HepG2 (cell line): ENCODE results near the gene CAMSAP2. TPM values are rescaled to one million over a fixed set of nuclear protein-coding genes. Genes with fewer than 3 reads are reported as not detected.

Experiments used
- ATAC-seq: fragments of 200-7000 bp; cut with Tn5 transposase; 3 replicates; pipeline ENCODE4 v1.9.1; 2020; ENCODE audit warnings: mild to moderate bottlenecking, moderate library complexity
- BruUV-seq: library from RNA; stranded (reverse); fragments of 400-500 nt; replicated peaks from 2 replicates; lab custom pipeline; 2021; lab: Mats Ljungman, UMichigan
- CTCF ChIA-PET: fragments of 300-600 bp; formaldehyde crosslinking; extraction: SDS; loops from one replicate; lab custom pipeline; 2021; ENCODE audit warnings: low total read pairs, inconsistent platforms, low intra/inter-chr PET ratio; lab: Yijun Ruan, JAX
- POLR2A ChIA-PET: fragments of 350-600 bp; sonication (Branson Sonifier 250); formaldehyde crosslinking; loops from one replicate; lab custom pipeline; 2020; ENCODE audit warnings: antibody characterized with exemption, inconsistent platforms; lab: Yijun Ruan, JAX
- DNase-seq: peaks from one replicate; pipeline ENCODE4 v3.0.0-alpha.2; 2015; ENCODE audit warnings: low spot score
- FAIRE-seq: peaks from 3 replicates; lab custom pipeline; 2011; peaks lifted over from hg19 to GRCh38; lab: Jason Lieb, UNC
- H2AFZ ChIP-seq: one replicate; pipeline ENCODE4 v1.6.1; 2011; ENCODE audit warnings: low read length, inconsistent platforms
- H3K27ac ChIP-seq: fragments of 300-600 bp; 3 replicates; pipeline ENCODE4 v1.8.0; 2011; ENCODE audit warnings: mixed run types, mild to moderate bottlenecking, mixed read lengths, low read length, inconsistent platforms; ENCODE audit not compliant: insufficient read depth; ENCODE audit errors: extremely low read length
- H3K27me3 ChIP-seq, 2 experiments: fragments of 200-600 bp in 1 of 2; 2 replicates in 1 of 2; 3 replicates in 1 of 2; pipeline versions ENCODE4 v1.6.0 to v1.8.0; 2011; ENCODE audit warnings: low read length in 2 of 2, mild to moderate bottlenecking in 2 of 2, moderate library complexity in 2 of 2, inconsistent platforms in 1 of 2; ENCODE audit not compliant: insufficient read depth in 2 of 2, control insufficient read depth in 1 of 2
- H3K36me3 ChIP-seq, 2 experiments: fragments of 200-600 bp in 1 of 2; replicated peaks in 1 of 2; 2 replicates in 1 of 2; 3 replicates in 1 of 2; pipeline versions ENCODE4 v1.5.1 to v1.8.0; 2011; ENCODE audit warnings: low read length in 2 of 2, inconsistent platforms in 1 of 2; ENCODE audit not compliant: insufficient read depth in 2 of 2, control insufficient read depth in 1 of 2
- H3K4me1 ChIP-seq: 2 replicates; pipeline ENCODE4 v1.5.1; 2012; ENCODE audit warnings: low read length, inconsistent platforms; ENCODE audit not compliant: insufficient read depth
- H3K4me2 ChIP-seq: 2 replicates; pipeline ENCODE4 v1.6.0; 2011; ENCODE audit warnings: low read depth, low read length, inconsistent platforms
- H3K4me3 ChIP-seq, 3 experiments: fragments of 200-600 bp in 1 of 3; sonication (generic), shearing (Covaris generic) in 1 of 3; replicated peaks in 1 of 3; 2 replicates each; pipeline ENCODE4 v1.5.1; 2011 to 2016; ENCODE audit warnings: low read length in 3 of 3, inconsistent platforms in 2 of 3, low read depth in 2 of 3, mild to moderate bottlenecking in 2 of 3, control low read depth in 1 of 3, mixed read lengths in 1 of 3; ENCODE audit not compliant: insufficient read depth in 1 of 3
- H3K79me2 ChIP-seq: one replicate; pipeline ENCODE4 v1.6.1; 2011; ENCODE audit warnings: low read length, inconsistent platforms; ENCODE audit not compliant: insufficient read depth
- H3K9ac ChIP-seq: 2 replicates; pipeline ENCODE4 v1.6.0; 2011; ENCODE audit warnings: mild to moderate bottlenecking, low read depth, low read length, inconsistent platforms; ENCODE audit not compliant: insufficient read depth
- H3K9me3 ChIP-seq: 2 replicates; pipeline ENCODE4 v1.5.1; 2012; ENCODE audit warnings: mild to moderate bottlenecking, low read length
- H4K20me1 ChIP-seq: 2 replicates; pipeline ENCODE4 v1.6.0; 2011; ENCODE audit warnings: inconsistent platforms, mild to moderate bottlenecking, low read length, moderate library complexity; ENCODE audit not compliant: insufficient read depth
- FOXO4 ChIP-seq: sonication (generic); formaldehyde crosslinking; conservative IDR thresholded peaks from 2 replicates; pipeline ENCODE4 v1.8.1; 2023; ENCODE audit warnings: missing genetic modification reagents
- SKIL ChIP-seq: sonication (generic); formaldehyde crosslinking; IDR thresholded peaks from 2 replicates; pipeline ENCODE4 v1.8.0; 2022; ENCODE audit warnings: missing genetic modification reagents, mild to moderate bottlenecking, moderate library complexity, borderline replicate concordance
- ZEB1 ChIP-seq: IDR thresholded peaks from 2 replicates; pipeline ENCODE4 v1.6.1; 2012; ENCODE audit warnings: mild to moderate bottlenecking, low read depth, inconsistent platforms; ENCODE audit not compliant: insufficient replicate concordance
- ZNF138 ChIP-seq: sonication (generic); formaldehyde crosslinking; IDR thresholded peaks from 2 replicates; pipeline ENCODE4 v1.5.0; 2020; ENCODE audit warnings: mild to moderate bottlenecking, low read depth, missing genetic modification reagents
- ZNF251 ChIP-seq: sonication (generic); formaldehyde crosslinking; IDR thresholded peaks from 2 replicates; pipeline ENCODE4 v1.9.0; 2021; ENCODE audit warnings: mild to moderate bottlenecking, missing genetic modification reagents
- ZNF546 ChIP-seq: sonication (generic); formaldehyde crosslinking; conservative IDR thresholded peaks from 2 replicates; pipeline ENCODE4 v1.8.1; 2023; ENCODE audit warnings: mild to moderate bottlenecking, missing genetic modification reagents
- ZNF577 ChIP-seq: sonication (generic); formaldehyde crosslinking; IDR thresholded peaks from 2 replicates; pipeline ENCODE4 v1.4.0; 2020; ENCODE audit warnings: mild to moderate bottlenecking, low read depth, missing genetic modification reagents, borderline replicate concordance
- ZNF691 ChIP-seq: sonication (generic); formaldehyde crosslinking; IDR thresholded peaks from 2 replicates; pipeline ENCODE4 v1.4.0; 2020; ENCODE audit warnings: missing genetic modification reagents, low read depth, mild to moderate bottlenecking, borderline replicate concordance
- ZNF713 ChIP-seq: sonication (generic); formaldehyde crosslinking; IDR thresholded peaks from 2 replicates; pipeline ENCODE4 v1.4.0; 2020; ENCODE audit warnings: mild to moderate bottlenecking, missing genetic modification reagents
- WGBS: methylation state at CpG from one replicate; pipeline ENCODE4 v1.1.6; 2017; ENCODE audit warnings: low lambda C conversion rate; 5-methylcytosine and 5-hydroxymethylcytosine counted together
- in situ Hi-C: cut with HindIII; loops from 2 replicates; pipeline ENCODE4 v1.10.0; 2017; ENCODE audit warnings: low pct_unique_long_range_greater_than_20kb; ENCODE audit not compliant: extremely low pct_ligation_motif_present
- intact Hi-C: fragments of 100-400 bp; cut with micrococcal nuclease; formaldehyde crosslinking; loops from one replicate; pipeline ENCODE4 v1.10.0; 2022; ENCODE audit not compliant: unreplicated experiment
- polyA plus RNA-seq, 8 experiments: library from polyadenylated mRNA; depleted of rRNA in 3 of 8; stranded (reverse) in 7 of 8; unstranded in 1 of 8; fragments of >200 nt; fragmentation: Illumina TruSeq in 4 of 8; extraction: Trizol in 4 of 8; gene quantifications; 2 replicates each; pipeline versions ENCODE4 v1.2.1 to v1.2.3, GENCODE V29; 2011 to 2016; ENCODE audit warnings: low read depth in 4 of 8, missing spikeins in 1 of 8, mixed read lengths in 1 of 8; ENCODE audit not compliant: insufficient read depth in 1 of 8
- total RNA-seq, 5 experiments: library from RNA; depleted of rRNA; stranded (reverse); fragments of >200 nt; fragmentation: Illumina TruSeq; extraction: Trizol; gene quantifications; 2 replicates each; pipeline ENCODE4 v1.2.3, GENCODE V29; 2016; ENCODE audit warnings: low read depth in 1 of 5
- TF ChIP-seq, protein P1 (sequence below): sonication (generic); formaldehyde crosslinking; IDR thresholded peaks from 2 replicates; pipeline ENCODE4 v1.5.0; 2020; ENCODE audit warnings: mild to moderate bottlenecking, missing genetic modification reagents
- TF ChIP-seq, protein P2 (sequence below): fragments of 450-650 bp; IDR thresholded peaks from 2 replicates; pipeline ENCODE4 v1.6.1; 2016

The CAMSAP2 gene
- total and polyA plus RNA-seq, 2 of the 13 experiments (the other 11 are each of a cell fraction or from before 2014, with no cell fraction given), result 3.4 to 8.2 TPM

DNA sequence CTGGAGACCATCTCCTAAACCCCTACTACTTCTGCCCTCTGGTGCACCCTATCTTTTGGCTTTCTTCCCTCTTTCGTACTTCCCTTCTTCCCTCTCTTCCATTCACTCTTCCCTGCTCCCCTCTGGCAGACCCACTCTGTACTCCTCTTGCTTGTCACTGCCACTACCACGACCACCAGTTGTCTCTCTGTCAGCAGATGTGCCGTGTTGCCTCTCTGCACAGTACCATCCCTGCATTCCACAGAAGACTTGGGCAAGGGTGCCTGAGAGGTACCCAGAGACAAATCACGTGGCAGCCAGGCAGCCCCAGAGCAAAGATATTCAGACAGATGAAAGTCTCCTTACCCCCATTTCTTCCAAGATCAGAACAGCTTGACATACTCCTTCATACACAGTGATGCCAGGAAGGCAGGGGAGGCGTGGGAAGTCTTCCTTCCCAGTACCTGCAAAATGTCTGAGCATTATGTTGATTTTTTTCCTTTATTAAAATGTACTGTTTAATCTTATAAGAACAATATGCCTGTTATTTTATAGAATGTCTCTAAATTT is 15.0 kb downstream of the CAMSAP2 start:
- DNase-seq, result no peak
- H3K4me2 ChIP-seq, result no peak overlapping the region
- H3K9me3 ChIP-seq, result no peaks in the 10 kb centered on the region
- FAIRE-seq, result no peak
- TF ChIP-seq ZNF713, result no peak
- no peak for TF ChIP-seq ZNF546 (CRISPR knock-in tag)
- no peak for TF ChIP-seq ZNF138 (CRISPR knock-in tag)
- no peak for TF ChIP-seq ZNF577 (CRISPR knock-in tag)
- TF ChIP-seq, protein P1, sequence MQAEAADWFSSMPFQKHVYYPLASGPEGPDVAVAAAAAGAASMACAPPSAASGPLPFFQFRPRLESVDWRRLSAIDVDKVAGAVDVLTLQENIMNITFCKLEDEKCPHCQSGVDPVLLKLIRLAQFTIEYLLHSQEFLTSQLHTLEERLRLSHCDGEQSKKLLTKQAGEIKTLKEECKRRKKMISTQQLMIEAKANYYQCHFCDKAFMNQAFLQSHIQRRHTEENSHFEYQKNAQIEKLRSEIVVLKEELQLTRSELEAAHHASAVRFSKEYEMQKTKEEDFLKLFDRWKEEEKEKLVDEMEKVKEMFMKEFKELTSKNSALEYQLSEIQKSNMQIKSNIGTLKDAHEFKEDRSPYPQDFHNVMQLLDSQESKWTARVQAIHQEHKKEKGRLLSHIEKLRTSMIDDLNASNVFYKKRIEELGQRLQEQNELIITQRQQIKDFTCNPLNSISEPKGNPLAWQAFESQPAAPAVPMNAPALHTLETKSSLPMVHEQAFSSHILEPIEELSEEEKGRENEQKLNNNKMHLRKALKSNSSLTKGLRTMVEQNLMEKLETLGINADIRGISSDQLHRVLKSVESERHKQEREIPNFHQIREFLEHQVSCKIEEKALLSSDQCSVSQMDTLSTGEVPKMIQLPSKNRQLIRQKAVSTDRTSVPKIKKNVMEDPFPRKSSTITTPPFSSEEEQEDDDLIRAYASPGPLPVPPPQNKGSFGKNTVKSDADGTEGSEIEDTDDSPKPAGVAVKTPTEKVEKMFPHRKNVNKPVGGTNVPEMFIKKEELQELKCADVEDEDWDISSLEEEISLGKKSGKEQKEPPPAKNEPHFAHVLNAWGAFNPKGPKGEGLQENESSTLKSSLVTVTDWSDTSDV (CRISPR knock-in tag), result no peak
- no peak for TF ChIP-seq ZEB1
- TF ChIP-seq ZNF691 (CRISPR knock-in tag), result no peak
- TF ChIP-seq, protein P2, sequence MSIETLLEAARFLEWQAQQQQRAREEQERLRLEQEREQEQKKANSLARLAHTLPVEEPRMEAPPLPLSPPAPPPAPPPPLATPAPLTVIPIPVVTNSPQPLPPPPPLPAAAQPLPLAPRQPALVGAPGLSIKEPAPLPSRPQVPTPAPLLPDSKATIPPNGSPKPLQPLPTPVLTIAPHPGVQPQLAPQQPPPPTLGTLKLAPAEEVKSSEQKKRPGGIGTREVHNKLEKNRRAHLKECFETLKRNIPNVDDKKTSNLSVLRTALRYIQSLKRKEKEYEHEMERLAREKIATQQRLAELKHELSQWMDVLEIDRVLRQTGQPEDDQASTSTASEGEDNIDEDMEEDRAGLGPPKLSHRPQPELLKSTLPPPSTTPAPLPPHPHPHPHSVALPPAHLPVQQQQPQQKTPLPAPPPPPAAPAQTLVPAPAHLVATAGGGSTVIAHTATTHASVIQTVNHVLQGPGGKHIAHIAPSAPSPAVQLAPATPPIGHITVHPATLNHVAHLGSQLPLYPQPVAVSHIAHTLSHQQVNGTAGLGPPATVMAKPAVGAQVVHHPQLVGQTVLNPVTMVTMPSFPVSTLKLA, result no peak
- TF ChIP-seq FOXO4 (CRISPR knock-in tag), result no peak
- no peak for TF ChIP-seq ZNF251
- TF ChIP-seq SKIL (CRISPR knock-in tag), result no peak
- H3K27ac ChIP-seq, result no peak overlapping the region
- WGBS, result 96% methylated on average over 5 of the region's 5 CpGs
- no peaks in the 10 kb centered on the region for H3K79me2 ChIP-seq
- CTCF ChIA-PET, result no interaction called here
- no peaks in the 10 kb centered on the region for H4K20me1 ChIP-seq
- no peaks in the 10 kb centered on the region for H3K27me3 ChIP-seq
- ATAC-seq, result no peak
- intact Hi-C loops, result no loop called here
- POLR2A ChIA-PET, result no interaction called here
- no TSS peak for BruUV-seq
- 0 out of 5 replicates have a peak, but pooled peaks cover 0 to 2% of the 10 kb centered on the region in 2 experiments for H3K36me3 ChIP-seq
- H3K4me1 ChIP-seq, result no peaks in the 10 kb centered on the region
- no peak overlapping the region for H3K9ac ChIP-seq
- H2AFZ ChIP-seq, result no peak overlapping the region
- H3K4me3 ChIP-seq, result no peak overlapping the region
- in situ Hi-C loops, result no loop called here
